A673 (cell line): ENCODE data around the gene AMZ1. TPM values are rescaled to one million over a fixed set of nuclear protein-coding genes. Genes with fewer than 3 reads are reported as not detected.

Experiments used
- BruUV-seq: library from RNA; stranded (reverse); fragments of 400-500 nt; replicated peaks from 2 replicates; lab custom pipeline; 2021; lab: Mats Ljungman, UMichigan
- CTCF ChIA-PET: fragments of 300-600 bp; sonication (Branson Sonifier 250); formaldehyde crosslinking; loops from one replicate; lab custom pipeline; 2022; ENCODE audit warnings: antibody characterized with exemption; lab: Charles Lee
- POLR2A ChIA-PET: fragments of 300-600 bp; sonication (Branson Sonifier 250); formaldehyde crosslinking; loops from one replicate; lab custom pipeline; 2022; ENCODE audit warnings: antibody characterized with exemption; ENCODE audit not compliant: low non-redundant PET; lab: Charles Lee
- DNase-seq: peaks from one replicate; pipeline ENCODE4 v3.0.0-alpha.2; 2015; ENCODE audit warnings: low spot score
- H3K27ac ChIP-seq: fragments of 200-600 bp; sonication (generic); 2 replicates; pipeline ENCODE4 v1.5.1; 2016; ENCODE audit warnings: mixed run types, low read depth, mild to moderate bottlenecking, mixed read lengths, antibody characterized with exemption, low read length; ENCODE audit not compliant: poor library complexity, severe bottlenecking
- H3K27me3 ChIP-seq: fragments of 200-600 bp; sonication (generic); replicated peaks from 2 replicates; pipeline ENCODE4 v1.6.1; 2017; ENCODE audit warnings: mixed run types, low read depth, mild to moderate bottlenecking, mixed read lengths, antibody characterized with exemption, low read length; ENCODE audit not compliant: insufficient read depth, poor library complexity
- H3K36me3 ChIP-seq: fragments of 200-600 bp; sonication (generic); 2 replicates; pipeline ENCODE4 v1.6.1; 2016; ENCODE audit warnings: mixed run types, mild to moderate bottlenecking, mixed read lengths, antibody characterized with exemption, low read length; ENCODE audit not compliant: insufficient read depth, poor library complexity, severe bottlenecking
- H3K4me1 ChIP-seq: fragments of 200-600 bp; sonication (generic); 2 replicates; pipeline ENCODE4 v1.6.1; 2017; ENCODE audit warnings: mixed run types, mild to moderate bottlenecking, mixed read lengths, antibody characterized with exemption, low read length; ENCODE audit not compliant: insufficient read depth, poor library complexity, severe bottlenecking
- H3K4me3 ChIP-seq: fragments of 200-600 bp; sonication (generic); 2 replicates; pipeline ENCODE4 v1.5.1; 2016; ENCODE audit warnings: low read depth, mixed run types, mild to moderate bottlenecking, mixed read lengths, low read length; ENCODE audit not compliant: poor library complexity, severe bottlenecking
- H3K9me3 ChIP-seq: fragments of 200-600 bp; sonication (generic); 2 replicates; pipeline ENCODE4 v1.6.1; 2016; ENCODE audit warnings: mixed run types, low read depth, mild to moderate bottlenecking, mixed read lengths, antibody characterized with exemption, low read length; ENCODE audit not compliant: poor library complexity, severe bottlenecking
- EZH2 ChIP-seq: fragments of 200-600 bp; sonication (generic); IDR thresholded peaks from 2 replicates; pipeline ENCODE4 v1.6.1; 2017; ENCODE audit warnings: borderline replicate concordance, low read depth, mild to moderate bottlenecking, mixed read lengths, antibody characterized with exemption, low read length; ENCODE audit not compliant: poor library complexity, severe bottlenecking
- intact Hi-C: fragments of 100-400 bp; cut with micrococcal nuclease; formaldehyde crosslinking; loops from one replicate; pipeline ENCODE4 v1.10.0; 2022; ENCODE audit not compliant: unreplicated experiment
- total RNA-seq: library from RNA; stranded (reverse); gene quantifications from 2 replicates; pipeline ENCODE4 v1.2.3, GENCODE V29; 2021
- TF ChIP-seq, protein P1 (sequence below): fragments of 300-800, 200-600 bp; sonication (generic); conservative IDR thresholded peaks from 2 replicates; pipeline ENCODE4 v1.5.1; 2017; ENCODE audit warnings: low read depth, mild to moderate bottlenecking, antibody characterized with exemption, low read length, moderate library complexity, mixed read lengths

AMZ1 gene
- total RNA-seq, 1 experiment from 2014 or later = not detected

DNA sequence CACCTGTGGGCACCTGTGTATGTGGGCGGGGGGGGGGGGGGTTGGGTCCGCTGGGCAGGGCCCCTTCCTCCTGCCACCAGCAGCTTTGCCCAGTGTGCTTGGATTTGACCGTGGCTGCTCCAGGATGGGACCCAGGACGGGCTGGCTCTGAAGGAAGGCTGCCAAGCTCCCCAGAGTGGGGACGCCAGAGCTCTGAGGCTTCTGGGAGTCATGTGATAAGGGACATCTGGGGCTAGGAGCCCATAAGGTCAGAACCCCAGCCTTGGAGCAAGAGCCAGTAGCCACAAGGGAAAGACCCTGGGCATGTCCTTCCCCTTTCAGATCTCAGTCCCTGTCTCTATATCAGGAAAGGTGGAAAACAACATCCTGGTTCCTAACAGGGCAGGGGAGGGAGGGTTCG lies 21.8 kb upstream of the AMZ1 start:
- CTCF ChIA-PET = no interaction called here

DNA sequence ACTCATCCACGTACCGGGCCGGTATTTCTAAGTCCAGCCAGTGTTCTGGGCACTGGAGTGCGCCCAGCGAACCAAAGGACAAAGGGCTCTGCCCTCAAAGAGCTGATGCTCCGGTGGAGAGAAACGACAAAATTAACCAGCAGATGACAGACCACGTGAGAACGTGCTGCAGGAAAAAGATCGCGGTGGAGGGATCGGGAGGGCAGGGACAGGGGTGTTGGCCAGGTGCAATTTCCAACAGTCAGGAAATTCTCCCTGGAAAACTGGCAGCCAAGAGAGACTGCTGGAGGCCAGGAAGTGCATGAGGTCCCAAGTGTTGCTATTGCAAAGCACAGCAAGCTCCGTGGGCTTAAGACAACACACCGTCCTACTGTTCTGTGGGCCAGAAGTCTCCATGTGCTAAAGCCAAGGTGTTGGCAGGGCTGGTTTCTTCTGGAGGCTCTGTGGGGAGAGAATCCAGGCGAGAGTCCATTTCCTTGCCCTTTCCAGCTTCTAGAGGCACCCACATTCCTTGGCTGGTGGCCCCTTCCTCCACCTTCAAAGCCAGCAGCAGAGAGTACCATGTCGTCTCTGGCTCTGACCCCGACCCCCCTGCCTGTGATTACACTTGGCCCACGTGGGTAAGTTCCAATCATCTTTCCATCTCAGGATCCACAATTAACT lies 21.3 kb upstream of the AMZ1 start:
- TF ChIP-seq, protein P1, sequence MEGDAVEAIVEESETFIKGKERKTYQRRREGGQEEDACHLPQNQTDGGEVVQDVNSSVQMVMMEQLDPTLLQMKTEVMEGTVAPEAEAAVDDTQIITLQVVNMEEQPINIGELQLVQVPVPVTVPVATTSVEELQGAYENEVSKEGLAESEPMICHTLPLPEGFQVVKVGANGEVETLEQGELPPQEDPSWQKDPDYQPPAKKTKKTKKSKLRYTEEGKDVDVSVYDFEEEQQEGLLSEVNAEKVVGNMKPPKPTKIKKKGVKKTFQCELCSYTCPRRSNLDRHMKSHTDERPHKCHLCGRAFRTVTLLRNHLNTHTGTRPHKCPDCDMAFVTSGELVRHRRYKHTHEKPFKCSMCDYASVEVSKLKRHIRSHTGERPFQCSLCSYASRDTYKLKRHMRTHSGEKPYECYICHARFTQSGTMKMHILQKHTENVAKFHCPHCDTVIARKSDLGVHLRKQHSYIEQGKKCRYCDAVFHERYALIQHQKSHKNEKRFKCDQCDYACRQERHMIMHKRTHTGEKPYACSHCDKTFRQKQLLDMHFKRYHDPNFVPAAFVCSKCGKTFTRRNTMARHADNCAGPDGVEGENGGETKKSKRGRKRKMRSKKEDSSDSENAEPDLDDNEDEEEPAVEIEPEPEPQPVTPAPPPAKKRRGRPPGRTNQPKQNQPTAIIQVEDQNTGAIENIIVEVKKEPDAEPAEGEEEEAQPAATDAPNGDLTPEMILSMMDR = no peak
- no peak for TF ChIP-seq EZH2
- DNase-seq = no peak
- Histone ChIP-seq H3K9me3 (no peaks in the 10 kb centered on the region), H3K4me1 (no peaks in the 10 kb centered on the region), H3K36me3 (peaks cover 11% of the 10 kb centered on the region), H3K27me3 (no peaks in the 10 kb centered on the region), H3K27ac (no peak overlapping the region), H3K4me3 (no peak overlapping the region)
- no TSS peak for BruUV-seq
- POLR2A ChIA-PET = no interaction called here
- intact Hi-C loops = no loop called here
- CTCF ChIA-PET = no interaction called here

More for the DNA sequence above, 21.8 kb upstream of the AMZ1 start:
- no peak overlapping the region for H3K27ac ChIP-seq
- POLR2A ChIA-PET = no interaction called here
- TF ChIP-seq, protein P1 = no peak
- TF ChIP-seq EZH2 = no peak
- no peaks in the 10 kb centered on the region for H3K4me1 ChIP-seq
- BruUV-seq = no TSS peak
- intact Hi-C loops = no loop called here
- no peaks in the 10 kb centered on the region for H3K27me3 ChIP-seq
- no peak for DNase-seq
- no peaks in the 10 kb centered on the region for H3K9me3 ChIP-seq
- H3K4me3 ChIP-seq = no peak overlapping the region
- peaks cover 11% of the 10 kb centered on the region for H3K36me3 ChIP-seq

DNA sequence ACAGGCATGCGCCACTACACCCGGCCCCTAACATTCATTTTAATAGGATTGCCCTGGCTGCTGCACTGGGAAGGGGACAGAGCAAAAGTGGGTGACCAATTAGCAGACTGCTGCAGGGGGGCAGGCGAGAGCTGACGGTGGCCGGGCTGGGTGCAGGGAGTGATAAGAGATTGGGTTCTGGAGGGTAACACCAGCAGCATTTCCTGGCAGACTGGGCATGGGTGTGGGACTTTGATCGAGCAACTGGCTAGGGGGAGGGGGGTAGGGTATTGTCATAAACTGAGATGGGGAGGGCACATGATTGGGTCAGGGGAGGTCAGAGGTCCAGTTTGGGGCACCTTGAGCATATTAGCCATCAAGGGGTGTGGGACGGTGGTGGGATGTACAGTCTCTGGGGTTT lies 20.2 kb upstream of the AMZ1 start:
- ChIA-PET CTCF (interaction anchor here (1.4 kb wide), 1 partner anchor 42 kb away, joined by 11 read pairs; no protein-coding TSS in a partner anchor), POLR2A (no interaction called here)
- no peaks in the 10 kb centered on the region for H3K4me1 ChIP-seq
- intact Hi-C loops = no loop called here
- no peak overlapping the region for H3K27ac ChIP-seq
- no peaks in the 10 kb centered on the region for H3K36me3 ChIP-seq
- no peaks in the 10 kb centered on the region for H3K27me3 ChIP-seq
- no peaks in the 10 kb centered on the region for H3K9me3 ChIP-seq
- no peak for TF ChIP-seq EZH2
- TF ChIP-seq, protein P1 = no peak
- H3K4me3 ChIP-seq = no peak overlapping the region
- DNase-seq = no peak
- BruUV-seq = no TSS peak
